Measurements from ENCODE around the gene POLR3H.
A peak's percentile ranks its signal among the peaks of the same experiment; 100 is the strongest.
"Not testable (repeated sequence)": the region's sequence is repeated elsewhere in the genome, so short reads cannot be mapped to it uniquely, and the experiment has no call there.

POLR3H gene

GRCh38 chr22:41543854-41544670, at the start of gene POLR3H:
Gene POLR3H (minus strand): TSS chr22:41544470. CDS start chr22:41544101, 369 bp downstream.
- TF ChIP-seq CTCF (IDR thresholded peaks at IDR 0.05; ENCODE audit: insufficient read depth, low read depth, low read length, missing control alignments) = peak; percentile 69
- DNase-seq (ENCODE audit: low read depth) = peak; percentile 98
- peak within 1 kb of the TSS; percentile 62 for H3K4me3 ChIP-seq (ENCODE audit: low read depth, low read length)

GRCh38 chr22:41593336-41593960, 49.2 kb upstream of the POLR3H start:
- DNase-seq (ENCODE audit: low read depth); H3K4me3 ChIP-seq (ENCODE audit: low read depth, low read length): not testable (repeated sequence)

GRCh38 chr22:41589391-41590241, 45.3 kb upstream of the POLR3H start, which contains the start of gene PMM1:
Gene PMM1 (minus strand): TSS chr22:41589840. CDS start chr22:41589805, 35 bp downstream.
- DNase-seq (ENCODE audit: low read depth) = peak; percentile 100
- no peak for TF ChIP-seq CTCF (IDR thresholded peaks at IDR 0.05; ENCODE audit: insufficient read depth, low read depth, low read length, missing control alignments)
- peak within 1 kb of the TSS; percentile 75 for H3K4me3 ChIP-seq (ENCODE audit: low read depth, low read length)

- TF ChIP-seq CTCF (IDR thresholded peaks at IDR 0.05; ENCODE audit: insufficient read depth, low read depth, low read length, missing control alignments) = no peak
- H3K4me3 ChIP-seq (ENCODE audit: low read depth, low read length) = no peak overlapping the region
- DNase-seq (ENCODE audit: low read depth) = no peak
These were observed 43.1 kb upstream of the POLR3H start for GRCh38 chr22:41587347-41587723.

GRCh38 chr22:41585898-41586297, 41.6 kb upstream of the POLR3H start:
- no peak overlapping the region for H3K4me3 ChIP-seq (ENCODE audit: low read depth, low read length)
- no peak for TF ChIP-seq CTCF (IDR thresholded peaks at IDR 0.05; ENCODE audit: insufficient read depth, low read depth, low read length, missing control alignments)
- no peak for DNase-seq (ENCODE audit: low read depth)

GRCh38 chr22:41584881-41585280, 40.6 kb upstream of the POLR3H start:
- no peak for TF ChIP-seq CTCF (IDR thresholded peaks at IDR 0.05; ENCODE audit: insufficient read depth, low read depth, low read length, missing control alignments)
- no peak for DNase-seq (ENCODE audit: low read depth)
- no peak overlapping the region for H3K4me3 ChIP-seq (ENCODE audit: low read depth, low read length)

- no peak overlapping the region for H3K4me3 ChIP-seq (ENCODE audit: low read depth, low read length)
- DNase-seq (ENCODE audit: low read depth) = no peak
- TF ChIP-seq CTCF (IDR thresholded peaks at IDR 0.05; ENCODE audit: insufficient read depth, low read depth, low read length, missing control alignments) = no peak
These were observed 38.4 kb upstream of the POLR3H start for GRCh38 chr22:41582694-41583093.

Data from GM12865 (cell line).